GM23338 (cell line): ENCODE results near the gene AQP10. TPM values are rescaled to one million over a fixed set of nuclear protein-coding genes. Genes with fewer than 3 reads are reported as not detected.
"Not testable (repeated sequence)": the region's sequence is repeated elsewhere in the genome, so short reads cannot be mapped to it uniquely, and the experiment has no call there.

Experiments used
- ATAC-seq: fragments of 200-7000 bp; cut with Tn5 transposase; 3 replicates; pipeline ENCODE4 v1.9.1; 2020
- DNase-seq: peaks from one replicate; pipeline ENCODE4 v3.0.0-alpha.2; 2015; ENCODE audit warnings: low spot score
- H2AFZ ChIP-seq: fragments of 200-600 bp; sonication (generic); 2 replicates; pipeline ENCODE4 v1.8.0; 2016; ENCODE audit warnings: antibody characterized with exemption, mild to moderate bottlenecking, moderate library complexity
- H3F3A ChIP-seq: fragments of 200-600 bp; sonication (generic); replicated peaks from 2 replicates; pipeline ENCODE4 v1.8.0; 2017; ENCODE audit warnings: antibody characterized with exemption, mixed run types, low read depth
- H3K27ac ChIP-seq: fragments of 200-600 bp; sonication (generic); 2 replicates; pipeline ENCODE4 v1.6.1; 2016; ENCODE audit warnings: low read depth
- H3K27me3 ChIP-seq: fragments of 200-600 bp; sonication (generic); 2 replicates; pipeline ENCODE4 v1.8.0; 2016; ENCODE audit warnings: mild to moderate bottlenecking, mixed run types, moderate library complexity; ENCODE audit not compliant: insufficient read depth
- H3K36me3 ChIP-seq: fragments of 200-600 bp; sonication (generic); 2 replicates; pipeline ENCODE4 v1.8.0; 2016; ENCODE audit warnings: mild to moderate bottlenecking; ENCODE audit not compliant: insufficient read depth
- H3K4me1 ChIP-seq: fragments of 200-600 bp; sonication (generic); 2 replicates; pipeline ENCODE4 v1.8.0; 2016; ENCODE audit warnings: mild to moderate bottlenecking, moderate library complexity; ENCODE audit not compliant: insufficient read depth
- H3K4me2 ChIP-seq: fragments of 200-600 bp; sonication (generic); 2 replicates; pipeline ENCODE4 v1.7.1; 2017; ENCODE audit warnings: mixed run types
- H3K4me3 ChIP-seq: fragments of 200-600 bp; sonication (generic); 2 replicates; pipeline ENCODE4 v1.6.1; 2016; ENCODE audit warnings: mixed run types
- H3K79me2 ChIP-seq: fragments of 200-600 bp; sonication (generic); replicated peaks from 2 replicates; pipeline ENCODE4 v1.8.0; 2017; ENCODE audit warnings: mild to moderate bottlenecking; ENCODE audit not compliant: insufficient read depth
- H3K9me2 ChIP-seq: fragments of 200-600 bp; sonication (generic); 2 replicates; pipeline ENCODE4 v1.8.0; 2017; ENCODE audit not compliant: insufficient read depth
- H4K20me1 ChIP-seq: fragments of 200-600 bp; sonication (generic); replicated peaks from 2 replicates; pipeline ENCODE4 v1.8.0; 2017; ENCODE audit warnings: mild to moderate bottlenecking; ENCODE audit not compliant: insufficient read depth
- H3K27ac Mint-ChIP-seq: 2 replicates; pipeline ENCODE4 v1.8.0; 2020; ENCODE audit warnings: inconsistent platforms, mild to moderate bottlenecking, moderate library complexity, mixed read lengths
- H3K27me3 Mint-ChIP-seq: 3 replicates; pipeline ENCODE4 v1.8.0; 2022; ENCODE audit warnings: low read depth, mild to moderate bottlenecking, moderate library complexity, mixed read lengths, inconsistent platforms; ENCODE audit not compliant: insufficient read depth, poor library complexity
- H3K36me3 Mint-ChIP-seq: 3 replicates; pipeline ENCODE4 v1.8.0; 2021; ENCODE audit warnings: low read depth, mild to moderate bottlenecking, inconsistent platforms, moderate library complexity, mixed read lengths
- H3K4me1 Mint-ChIP-seq: 3 replicates; pipeline ENCODE4 v1.8.0; 2020; ENCODE audit warnings: mild to moderate bottlenecking, inconsistent platforms, mixed read lengths
- H3K4me3 Mint-ChIP-seq: 3 replicates; pipeline ENCODE4 v1.8.0; 2021; ENCODE audit warnings: moderate library complexity, mild to moderate bottlenecking, inconsistent platforms, mixed read lengths
- H3K9me3 Mint-ChIP-seq: 3 replicates; pipeline ENCODE4 v1.8.0; 2020; ENCODE audit warnings: moderate library complexity, mild to moderate bottlenecking, inconsistent platforms, mixed read lengths
- EZH2 ChIP-seq: fragments of 200-600 bp; sonication (generic); IDR thresholded peaks from one replicate; pipeline ENCODE4 v1.8.0; 2017; ENCODE audit warnings: antibody characterized with exemption, mild to moderate bottlenecking, low read depth; ENCODE audit not compliant: unreplicated experiment
- EZH2phosphoT487 ChIP-seq: fragments of 200-600 bp; sonication (generic); IDR thresholded peaks from one replicate; pipeline ENCODE4 v1.8.1; 2018; ENCODE audit warnings: antibody characterized with exemption; ENCODE audit not compliant: unreplicated experiment
- JUNB ChIP-seq: IDR thresholded peaks from one replicate; pipeline ENCODE4 v1.6.1; 2016; ENCODE audit warnings: antibody characterized with exemption; ENCODE audit not compliant: unreplicated experiment
- NANOG ChIP-seq: IDR thresholded peaks from 2 replicates; pipeline ENCODE4 v1.6.1; 2016; ENCODE audit warnings: antibody characterized with exemption, borderline replicate concordance
- POLR2AphosphoS5 ChIP-seq: IDR thresholded peaks from 2 replicates; pipeline ENCODE4 v1.6.1; 2016; ENCODE audit warnings: antibody characterized with exemption, low read depth
- STAT1 ChIP-seq: IDR thresholded peaks from one replicate; pipeline ENCODE4 v1.6.1; 2016; ENCODE audit warnings: antibody characterized with exemption; ENCODE audit not compliant: unreplicated experiment
- ZNF114 ChIP-seq: fragments of 250-450 bp; sonication (Bioruptor Pico); IDR thresholded peaks from 2 replicates; pipeline ENCODE4 v1.5.0; 2020; ENCODE audit warnings: mild to moderate bottlenecking, moderate library complexity
- ZNF331 ChIP-seq: fragments of 250-450 bp; sonication (Bioruptor Pico); IDR thresholded peaks from 2 replicates; pipeline ENCODE4 v1.5.0; 2020; ENCODE audit warnings: low read depth, mild to moderate bottlenecking, moderate library complexity
- polyA plus RNA-seq: library from polyadenylated mRNA; unstranded; fragments of >200 nt; fragmentation: Nextera tagmentation; extraction: Ambion mirVana; gene quantifications from 2 replicates; pipeline ENCODE4 v1.2.1, GENCODE V29; 2016
- total RNA-seq: library from RNA; depleted of rRNA; stranded (reverse); fragments of >200 nt; shearing (Covaris generic); gene quantifications from 2 replicates; pipeline ENCODE4 v1.2.3, GENCODE V29; 2014
- TF ChIP-seq, protein P1 (sequence below): fragments of 250-450 bp; sonication (Bioruptor Pico); IDR thresholded peaks from 2 replicates; pipeline ENCODE4 v1.5.0; 2020; ENCODE audit warnings: mild to moderate bottlenecking, moderate library complexity
- TF ChIP-seq, protein P2 (sequence below): IDR thresholded peaks from 2 replicates; pipeline ENCODE4 v1.6.1; 2016; ENCODE audit warnings: antibody characterized with exemption

The AQP10 gene
- total and polyA plus RNA-seq, 2 experiments from 2014 or later = not detected

DNA sequence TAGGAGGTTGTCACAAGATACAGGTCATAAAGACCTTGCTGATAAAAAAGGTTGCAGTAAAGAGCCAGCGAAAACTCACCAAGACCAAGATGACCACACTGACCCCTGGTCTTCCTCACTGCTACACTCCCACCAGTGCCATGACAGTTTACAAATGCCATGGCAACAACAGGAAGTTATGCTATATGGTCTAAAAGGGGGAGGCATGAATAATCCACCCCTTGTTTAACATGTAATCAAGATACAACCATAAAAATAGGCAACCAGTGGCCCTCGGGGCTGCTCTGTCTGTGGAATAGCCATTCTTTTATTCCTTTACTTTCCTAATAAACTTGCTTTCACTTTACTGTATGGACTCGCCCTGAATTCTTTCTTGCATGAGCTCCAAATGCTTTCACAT, 6.7 kb upstream of the AQP10 start:
- not testable (repeated sequence) for H3K27me3 Mint-ChIP-seq, H3K4me2 ChIP-seq, H3K36me3 Mint-ChIP-seq, H3K79me2 ChIP-seq, H3K4me1 Mint-ChIP-seq, H3K4me3 ChIP-seq, H3K4me3 Mint-ChIP-seq, H2AFZ ChIP-seq, H3K4me1 ChIP-seq, H3K27ac Mint-ChIP-seq, H3K36me3 ChIP-seq, ATAC-seq, H3F3A ChIP-seq, DNase-seq, H4K20me1 ChIP-seq, H3K9me2 ChIP-seq, H3K27me3 ChIP-seq, H3K27ac ChIP-seq
- peaks cover 31% of the 10 kb centered on the region for H3K9me3 Mint-ChIP-seq

DNA sequence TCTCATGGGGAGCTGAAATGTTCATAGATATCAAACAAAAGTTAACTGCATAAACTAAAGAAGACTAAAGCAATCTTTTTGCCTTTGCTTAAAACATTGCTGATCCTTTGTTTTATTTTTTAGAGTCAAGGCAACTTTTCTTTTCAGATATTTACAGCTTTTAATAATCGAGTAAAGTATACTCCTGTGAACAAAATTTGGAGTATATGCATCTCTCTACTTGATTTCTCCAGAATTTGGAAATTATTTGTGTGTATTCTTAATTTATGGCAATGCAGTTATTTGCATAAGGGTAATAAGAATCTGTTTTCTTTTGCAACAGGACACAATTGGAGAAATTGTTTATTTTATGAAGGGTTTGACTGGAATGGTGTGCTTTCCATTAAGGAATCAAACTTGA, 4.2 kb upstream of the AQP10 start:
- Mint-ChIP-seq H3K4me3 (no peak overlapping the region), H3K27me3 (peaks cover 11% of the 10 kb centered on the region), H3K9me3 (peaks cover 29% of the 10 kb centered on the region; the same call in 2 of the 3 replicates), H3K36me3 (no peaks in the 10 kb centered on the region; the same call in 2 of the 3 replicates), H3K27ac (no peak overlapping the region), H3K4me1 (peaks cover 4% of the 10 kb centered on the region; the same call in 1 of the 3 replicates)
- H3F3A ChIP-seq = no peaks in the 10 kb centered on the region
- H3K27me3 ChIP-seq = no peaks in the 10 kb centered on the region
- H3K4me1 ChIP-seq = no peaks in the 10 kb centered on the region
- H3K27ac ChIP-seq = no peak overlapping the region
- no peaks in the 10 kb centered on the region for H3K9me2 ChIP-seq
- ATAC-seq = no peak
- no peaks in the 10 kb centered on the region for H3K79me2 ChIP-seq
- H3K36me3 ChIP-seq = no peaks in the 10 kb centered on the region
- TF ChIP-seq ZNF331 (CRISPR knock-in tag) (no peak), POLR2AphosphoS5 (no peak), EZH2phosphoT487 (no peak), NANOG (no peak), ZNF114 (CRISPR knock-in tag) (no peak), EZH2 (no peak), STAT1 (no peak), JUNB (no peak)
- TF ChIP-seq, protein P1, sequence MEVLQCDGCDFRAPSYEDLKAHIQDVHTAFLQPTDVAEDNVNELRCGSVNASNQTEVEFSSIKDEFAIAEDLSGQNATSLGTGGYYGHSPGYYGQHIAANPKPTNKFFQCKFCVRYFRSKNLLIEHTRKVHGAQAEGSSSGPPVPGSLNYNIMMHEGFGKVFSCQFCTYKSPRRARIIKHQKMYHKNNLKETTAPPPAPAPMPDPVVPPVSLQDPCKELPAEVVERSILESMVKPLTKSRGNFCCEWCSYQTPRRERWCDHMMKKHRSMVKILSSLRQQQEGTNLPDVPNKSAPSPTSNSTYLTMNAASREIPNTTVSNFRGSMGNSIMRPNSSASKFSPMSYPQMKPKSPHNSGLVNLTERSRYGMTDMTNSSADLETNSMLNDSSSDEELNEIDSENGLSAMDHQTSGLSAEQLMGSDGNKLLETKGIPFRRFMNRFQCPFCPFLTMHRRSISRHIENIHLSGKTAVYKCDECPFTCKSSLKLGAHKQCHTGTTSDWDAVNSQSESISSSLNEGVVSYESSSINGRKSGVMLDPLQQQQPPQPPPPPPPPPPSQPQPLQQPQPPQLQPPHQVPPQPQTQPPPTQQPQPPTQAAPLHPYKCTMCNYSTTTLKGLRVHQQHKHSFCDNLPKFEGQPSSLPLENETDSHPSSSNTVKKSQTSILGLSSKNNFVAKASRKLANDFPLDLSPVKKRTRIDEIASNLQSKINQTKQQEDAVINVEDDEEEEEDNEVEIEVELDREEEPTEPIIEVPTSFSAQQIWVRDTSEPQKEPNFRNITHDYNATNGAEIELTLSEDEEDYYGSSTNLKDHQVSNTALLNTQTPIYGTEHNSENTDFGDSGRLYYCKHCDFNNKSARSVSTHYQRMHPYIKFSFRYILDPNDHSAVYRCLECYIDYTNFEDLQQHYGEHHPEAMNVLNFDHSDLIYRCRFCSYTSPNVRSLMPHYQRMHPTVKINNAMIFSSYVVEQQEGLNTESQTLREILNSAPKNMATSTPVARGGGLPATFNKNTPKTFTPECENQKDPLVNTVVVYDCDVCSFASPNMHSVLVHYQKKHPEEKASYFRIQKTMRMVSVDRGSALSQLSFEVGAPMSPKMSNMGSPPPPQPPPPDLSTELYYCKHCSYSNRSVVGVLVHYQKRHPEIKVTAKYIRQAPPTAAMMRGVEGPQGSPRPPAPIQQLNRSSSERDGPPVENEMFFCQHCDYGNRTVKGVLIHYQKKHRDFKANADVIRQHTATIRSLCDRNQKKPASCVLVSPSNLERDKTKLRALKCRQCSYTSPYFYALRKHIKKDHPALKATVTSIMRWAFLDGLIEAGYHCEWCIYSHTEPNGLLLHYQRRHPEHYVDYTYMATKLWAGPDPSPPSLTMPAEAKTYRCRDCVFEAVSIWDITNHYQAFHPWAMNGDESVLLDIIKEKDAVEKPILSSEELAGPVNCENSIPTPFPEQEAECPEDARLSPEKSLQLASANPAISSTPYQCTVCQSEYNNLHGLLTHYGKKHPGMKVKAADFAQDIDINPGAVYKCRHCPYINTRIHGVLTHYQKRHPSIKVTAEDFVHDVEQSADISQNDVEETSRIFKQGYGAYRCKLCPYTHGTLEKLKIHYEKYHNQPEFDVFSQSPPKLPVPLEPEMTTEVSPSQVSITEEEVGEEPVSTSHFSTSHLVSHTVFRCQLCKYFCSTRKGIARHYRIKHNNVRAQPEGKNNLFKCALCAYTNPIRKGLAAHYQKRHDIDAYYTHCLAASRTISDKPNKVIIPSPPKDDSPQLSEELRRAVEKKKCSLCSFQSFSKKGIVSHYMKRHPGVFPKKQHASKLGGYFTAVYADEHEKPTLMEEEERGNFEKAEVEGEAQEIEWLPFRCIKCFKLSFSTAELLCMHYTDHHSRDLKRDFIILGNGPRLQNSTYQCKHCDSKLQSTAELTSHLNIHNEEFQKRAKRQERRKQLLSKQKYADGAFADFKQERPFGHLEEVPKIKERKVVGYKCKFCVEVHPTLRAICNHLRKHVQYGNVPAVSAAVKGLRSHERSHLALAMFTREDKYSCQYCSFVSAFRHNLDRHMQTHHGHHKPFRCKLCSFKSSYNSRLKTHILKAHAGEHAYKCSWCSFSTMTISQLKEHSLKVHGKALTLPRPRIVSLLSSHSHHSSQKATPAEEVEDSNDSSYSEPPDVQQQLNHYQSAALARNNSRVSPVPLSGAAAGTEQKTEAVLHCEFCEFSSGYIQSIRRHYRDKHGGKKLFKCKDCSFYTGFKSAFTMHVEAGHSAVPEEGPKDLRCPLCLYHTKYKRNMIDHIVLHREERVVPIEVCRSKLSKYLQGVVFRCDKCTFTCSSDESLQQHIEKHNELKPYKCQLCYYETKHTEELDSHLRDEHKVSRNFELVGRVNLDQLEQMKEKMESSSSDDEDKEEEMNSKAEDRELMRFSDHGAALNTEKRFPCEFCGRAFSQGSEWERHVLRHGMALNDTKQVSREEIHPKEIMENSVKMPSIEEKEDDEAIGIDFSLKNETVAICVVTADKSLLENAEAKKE (CRISPR knock-in tag) = no peak
- TF ChIP-seq, protein P2, sequence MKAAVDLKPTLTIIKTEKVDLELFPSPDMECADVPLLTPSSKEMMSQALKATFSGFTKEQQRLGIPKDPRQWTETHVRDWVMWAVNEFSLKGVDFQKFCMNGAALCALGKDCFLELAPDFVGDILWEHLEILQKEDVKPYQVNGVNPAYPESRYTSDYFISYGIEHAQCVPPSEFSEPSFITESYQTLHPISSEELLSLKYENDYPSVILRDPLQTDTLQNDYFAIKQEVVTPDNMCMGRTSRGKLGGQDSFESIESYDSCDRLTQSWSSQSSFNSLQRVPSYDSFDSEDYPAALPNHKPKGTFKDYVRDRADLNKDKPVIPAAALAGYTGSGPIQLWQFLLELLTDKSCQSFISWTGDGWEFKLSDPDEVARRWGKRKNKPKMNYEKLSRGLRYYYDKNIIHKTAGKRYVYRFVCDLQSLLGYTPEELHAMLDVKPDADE = no peak
- no peak overlapping the region for H3K4me3 ChIP-seq
- H2AFZ ChIP-seq = no peak overlapping the region
- H4K20me1 ChIP-seq = no peaks in the 10 kb centered on the region
- no peak overlapping the region for H3K4me2 ChIP-seq
- no peak for DNase-seq
